ENCODE results near the gene CSF3.

The CSF3 gene

DNA sequence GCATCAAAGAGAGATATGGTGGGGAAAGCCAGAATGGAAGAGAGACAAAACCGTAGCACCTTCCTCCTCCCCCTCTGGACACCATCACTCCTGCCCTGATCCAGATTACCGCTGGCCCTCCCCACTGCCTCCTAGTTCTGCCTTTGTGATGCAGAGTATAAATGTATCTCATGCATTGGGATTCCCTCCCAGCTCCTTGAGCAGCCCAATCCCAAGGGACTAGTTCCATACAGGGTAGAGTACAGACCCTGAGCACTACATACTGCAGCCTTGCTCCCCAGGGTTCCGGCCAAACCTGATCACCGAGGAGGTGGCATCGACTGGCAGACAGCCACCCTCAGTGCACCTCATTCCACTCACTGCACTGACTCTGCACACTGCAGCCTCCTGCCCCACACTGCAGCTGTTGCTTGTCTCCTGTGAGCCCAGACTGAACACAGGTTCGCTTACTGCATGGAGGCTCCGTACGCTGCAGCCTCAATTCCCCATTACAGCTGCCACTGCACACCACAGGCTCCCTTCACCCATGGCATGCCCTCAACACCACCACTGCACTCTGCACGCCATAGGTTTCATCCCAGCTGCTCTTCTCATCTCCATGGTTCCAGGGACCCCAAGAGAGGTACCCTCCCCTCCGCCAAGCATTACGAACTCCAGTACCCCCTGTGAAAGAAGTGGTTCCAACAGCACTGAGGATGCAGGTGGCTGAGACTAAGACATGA is 45.8 kb downstream of the CSF3 start:
- DNase-seq (ENCODE audit: low spot score), result no peak

DNA sequence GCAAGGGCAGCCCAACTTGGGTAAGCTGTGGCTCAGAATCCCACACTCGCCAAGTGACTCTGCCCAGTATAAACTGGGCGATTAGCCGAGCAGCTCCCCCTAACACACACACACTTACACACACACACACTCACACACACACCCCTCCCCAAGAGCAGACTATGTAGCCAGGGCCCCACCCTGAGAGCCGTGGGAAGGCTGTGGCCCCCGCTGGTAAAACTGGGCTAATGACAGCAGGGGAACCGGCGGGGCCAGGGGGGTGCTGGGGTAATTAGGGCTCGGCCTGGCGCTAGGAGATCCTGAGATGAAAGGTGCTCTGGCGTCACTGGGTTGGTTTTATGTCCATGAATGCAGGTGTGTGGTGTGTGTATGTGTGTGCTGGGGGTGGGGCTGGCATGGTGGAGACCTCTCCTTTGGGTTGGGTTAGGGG is 46.4 kb downstream of the CSF3 start:
- DNase-seq (ENCODE audit: low spot score), result no peak

DNA sequence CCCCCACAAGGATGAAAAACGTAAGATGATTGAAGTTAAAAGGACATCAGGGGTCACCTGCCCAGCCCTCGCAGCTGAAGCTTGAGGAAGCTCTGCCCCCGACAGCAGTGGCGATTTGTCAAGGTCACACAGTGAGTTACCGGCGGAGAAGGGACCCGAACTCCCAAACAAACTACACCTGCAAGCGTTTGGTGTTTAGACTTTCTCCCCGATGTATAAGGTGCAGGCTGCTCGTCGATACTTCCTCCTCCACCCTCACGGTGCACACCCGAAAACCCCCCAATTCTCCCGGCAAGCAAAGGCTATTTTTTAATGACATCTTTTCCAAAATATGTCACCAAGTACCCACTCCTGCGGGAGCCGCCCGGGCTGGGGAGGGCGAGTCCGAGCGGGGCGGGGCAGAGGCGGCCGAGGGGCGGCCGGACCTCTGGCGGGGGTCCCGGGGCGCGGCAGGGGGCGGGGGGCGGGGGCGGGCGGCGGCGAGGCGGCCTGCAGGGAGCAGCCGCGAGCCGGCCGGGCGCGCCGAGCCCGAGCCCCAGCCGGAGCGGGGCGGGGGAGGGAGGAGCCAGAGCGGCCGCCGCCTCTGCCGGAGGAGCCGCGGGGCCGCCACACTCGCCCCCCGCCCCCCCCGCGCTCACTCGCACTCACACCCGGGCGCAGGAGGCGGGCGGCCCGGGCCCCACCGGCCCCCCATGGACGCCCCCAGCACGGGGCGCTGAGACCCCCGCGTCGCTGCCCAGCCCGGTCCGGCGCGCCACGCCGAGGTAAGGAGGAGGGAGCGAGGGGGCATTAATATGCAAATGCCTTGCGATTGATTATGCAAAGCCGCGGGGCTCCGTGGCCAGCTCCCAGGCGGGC is 47.3 kb downstream of the CSF3 start, which contains the start of gene THRA:
Gene THRA, plus strand, starts transcription at position 637 of the 858 bp plus-strand sequence. CDS start 11,524 bp downstream, outside the sequence.
- peak; percentile 48 for DNase-seq (ENCODE audit: low spot score)

DNA sequence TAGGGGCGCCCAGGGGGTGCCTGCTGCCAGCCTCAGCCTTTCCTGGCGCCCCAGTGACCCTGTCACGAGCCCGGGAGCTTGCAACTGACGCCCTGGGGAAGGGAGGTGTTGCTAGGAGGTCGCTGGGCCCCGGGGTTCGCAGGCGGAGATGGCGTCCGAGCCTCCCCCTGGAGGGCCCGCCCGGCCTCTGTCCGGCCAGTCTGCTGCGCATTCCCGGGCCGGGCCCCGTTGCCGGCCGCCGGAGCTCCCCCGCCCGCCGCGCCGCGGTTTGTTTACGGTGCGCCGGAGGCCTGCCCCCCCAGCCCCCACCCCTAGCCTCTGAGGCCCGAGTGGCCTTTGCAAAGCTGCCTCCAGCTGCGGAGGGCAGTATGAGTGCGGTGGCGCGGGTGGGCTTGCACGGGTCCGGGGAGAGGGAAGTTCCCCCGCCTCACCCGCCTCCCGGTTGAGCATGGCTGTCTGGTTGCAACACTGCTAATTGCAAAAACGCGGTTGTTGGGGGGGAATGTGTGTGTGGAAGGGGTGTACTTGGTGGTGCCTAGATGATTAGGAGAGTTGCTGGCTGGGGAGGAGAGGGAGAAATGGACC is 48.0 kb downstream of the CSF3 start:
- DNase-seq (ENCODE audit: low spot score), result no peak

DNA sequence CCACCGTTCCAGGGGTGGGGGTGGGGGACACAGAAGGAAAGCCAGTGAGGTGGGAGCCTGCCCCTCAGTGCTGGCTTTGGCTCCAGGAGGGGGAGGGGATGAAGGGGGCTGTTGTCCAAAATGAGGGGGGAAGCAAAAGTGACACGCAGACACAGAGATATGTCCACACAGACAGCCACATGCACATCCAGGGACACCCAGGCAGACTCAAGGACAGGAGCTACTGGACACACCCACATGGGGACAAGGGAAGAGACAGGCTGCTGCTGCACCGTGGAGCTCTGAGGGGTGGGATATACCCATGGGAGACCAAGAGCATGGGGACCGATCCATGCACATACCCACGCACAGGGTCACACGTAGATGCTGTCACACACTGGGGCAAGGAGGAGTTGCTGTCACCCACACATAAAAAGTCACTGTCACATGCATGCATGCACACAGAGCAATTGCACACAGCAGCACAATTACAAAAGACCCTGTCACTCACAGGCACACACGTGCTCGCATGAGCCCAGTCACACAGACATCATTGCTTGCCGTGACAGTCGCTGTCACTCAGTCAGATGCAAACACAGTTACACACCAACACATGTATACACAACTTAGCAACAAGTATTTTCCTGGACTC is 48.8 kb downstream of the CSF3 start:
- no peak for DNase-seq (ENCODE audit: low spot score)

DNA sequence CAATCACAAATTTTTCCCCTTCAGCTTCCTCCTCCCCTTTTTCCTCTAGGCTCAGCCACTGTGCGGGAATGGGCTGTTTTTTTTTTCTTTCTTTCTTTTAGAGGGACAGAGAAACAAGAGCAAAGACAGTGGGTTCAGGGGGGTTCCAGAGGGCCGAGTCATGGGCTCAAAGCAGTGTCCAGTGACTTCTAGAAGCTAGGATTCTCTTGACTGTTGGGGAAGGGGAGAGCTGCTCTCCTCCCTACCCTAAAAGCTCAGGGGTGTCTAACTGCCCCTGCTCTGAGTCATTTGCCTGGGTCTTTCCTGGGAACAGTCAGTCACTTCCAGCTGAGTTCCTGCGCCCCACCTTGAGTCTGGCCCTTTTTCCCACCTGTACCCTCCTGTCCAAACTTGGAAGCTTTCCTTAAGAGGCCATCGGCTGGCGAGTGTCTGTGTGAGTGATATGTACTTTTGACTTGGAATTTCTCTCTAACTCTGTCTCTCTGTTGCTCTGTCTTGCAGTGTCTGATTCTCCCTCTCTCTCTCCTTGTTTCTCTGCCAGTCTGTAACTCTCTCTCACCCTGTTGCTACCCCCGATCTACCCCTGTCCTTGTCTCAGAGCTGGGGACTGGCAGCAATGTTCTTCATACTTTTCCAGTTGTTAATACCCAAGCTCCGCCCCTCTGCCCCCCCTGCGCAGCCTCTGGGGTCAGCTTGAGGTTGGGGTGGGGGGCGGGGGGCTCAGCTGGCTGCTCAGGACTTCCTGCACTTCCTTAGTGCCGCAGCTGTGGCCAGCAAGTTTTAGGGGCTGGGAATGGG is 49.9 kb downstream of the CSF3 start:
- no peak for DNase-seq (ENCODE audit: low spot score)

DNA sequence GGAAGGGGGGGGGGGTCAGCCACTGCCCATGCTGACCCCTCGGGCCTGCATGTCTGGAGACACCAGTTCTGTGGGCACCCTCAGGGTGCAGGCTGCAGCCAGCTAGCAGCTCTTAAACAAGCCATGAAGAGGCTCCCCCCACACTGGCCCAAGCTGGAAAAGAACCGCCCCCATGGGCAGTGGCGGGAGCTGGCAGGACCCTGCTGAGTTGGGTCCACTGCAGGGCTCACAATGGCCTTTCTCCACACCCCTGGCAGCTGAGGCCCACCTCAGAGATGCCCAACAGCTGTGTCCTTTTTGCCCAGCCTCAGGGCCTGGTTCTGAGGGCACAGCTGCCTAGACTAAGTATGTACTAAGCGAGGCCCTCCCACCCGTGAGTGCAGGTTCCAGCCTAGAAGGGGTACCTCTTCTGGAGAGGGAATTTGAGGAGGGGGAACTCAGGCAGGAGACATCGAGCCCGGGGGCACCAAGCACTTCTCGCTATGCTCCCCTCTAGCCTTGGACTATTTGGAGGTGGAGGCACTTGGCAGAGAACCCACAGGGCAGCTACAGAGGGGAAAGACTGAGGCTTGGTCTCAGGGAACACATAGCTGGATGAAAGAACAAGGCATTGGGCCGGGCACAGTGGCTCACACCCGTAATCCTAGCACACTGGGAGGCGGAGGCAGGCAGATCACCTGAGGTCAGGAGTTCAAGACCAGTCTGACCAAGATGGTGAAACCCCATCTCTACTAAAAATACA is 50.7 kb downstream of the CSF3 start:
- no peak for DNase-seq (ENCODE audit: low spot score)

Small RNAs within 50 kb of the gene (small RNA-seq; reads per million reads assigned to genes)
- 213 to 464 reads per million in 2 experiments for gene SNORD124
